GM19025 (cell line): Measurements from ENCODE around the gene OR52D1.

Experiments
- ATAC-seq: cut with Tn5 transposase; IDR thresholded peaks from one replicate; pipeline ENCODE4 v1.9.1; 2021; ENCODE audit warnings: mild to moderate bottlenecking, low read depth, moderate library complexity; ENCODE audit not compliant: unreplicated experiment

OR52D1 gene

GRCh38 chr11:5488385-5488784 lies at the start of gene OR52D1:
Gene OR52D1, plus strand, starts transcription at chr11:5488685. Its CDS starts 22 bp downstream, at chr11:5488707.
- ATAC-seq = no peak

- no peak for ATAC-seq
Measured at GRCh38 chr11:5441414-5441813, 47.1 kb upstream of the OR52D1 start, which contains the start of gene OR51I1. Gene OR51I1, minus strand, starts transcription at chr11:5441514. Its CDS starts 0 bp downstream, at chr11:5441514.

GRCh38 chr11:5443835-5444393 lies 44.6 kb upstream of the OR52D1 start:
- ATAC-seq = no peak

- ATAC-seq = no peak
Measured at GRCh38 chr11:5449023-5449422, 39.5 kb upstream of the OR52D1 start, which contains the start of gene OR51I2. Gene OR51I2, plus strand, starts transcription at chr11:5449323. Its CDS starts 4,166 bp downstream, at chr11:5453489.

- ATAC-seq = no peak
Measured at GRCh38 chr11:5449432-5449831, 39.1 kb upstream of the OR52D1 start.

- no peak for ATAC-seq
Measured at GRCh38 chr11:5460983-5461621, 27.4 kb upstream of the OR52D1 start.

GRCh38 chr11:5467527-5467926 lies 21.0 kb upstream of the OR52D1 start:
- ATAC-seq = no peak

- no peak for ATAC-seq
Measured at GRCh38 chr11:5473921-5474320, 14.6 kb upstream of the OR52D1 start.

GRCh38 chr11:5476186-5476819 lies 12.2 kb upstream of the OR52D1 start:
- no peak for ATAC-seq

GRCh38 chr11:5486003-5486402 lies 2.5 kb upstream of the OR52D1 start:
- ATAC-seq = no peak

- no peak for ATAC-seq
Measured at GRCh38 chr11:5486421-5486820, 2.1 kb upstream of the OR52D1 start.

- no peak for ATAC-seq
Measured at GRCh38 chr11:5488798-5489399, 414 bp downstream of the OR52D1 start.

- no peak for ATAC-seq
Measured at GRCh38 chr11:5489576-5490357, 1.3 kb downstream of the OR52D1 start.

GRCh38 chr11:5499671-5500070 lies 11.2 kb downstream of the OR52D1 start:
- no peak for ATAC-seq

- ATAC-seq = no peak
Measured at GRCh38 chr11:5500393-5500801, 11.9 kb downstream of the OR52D1 start.

- no peak for ATAC-seq
Measured at GRCh38 chr11:5504403-5504921, 16.0 kb downstream of the OR52D1 start.

- no peak for ATAC-seq
Measured at GRCh38 chr11:5505363-5506048, 17.0 kb downstream of the OR52D1 start.

GRCh38 chr11:5507177-5507932 lies 18.9 kb downstream of the OR52D1 start:
- no peak for ATAC-seq

- no peak for ATAC-seq
Measured at GRCh38 chr11:5507933-5508305, 19.4 kb downstream of the OR52D1 start.
